IPS-NIHi7 (cell line): ENCODE results near the gene SPG11.
A peak's percentile ranks its signal among the peaks of the same experiment; 100 is the strongest.
"Not testable (repeated sequence)": the region's sequence is repeated elsewhere in the genome, so short reads cannot be mapped to it uniquely, and the experiment has no call there.

Experiments
- DNase-seq: peaks from one replicate; pipeline ENCODE4 v3.0.0; 2012; ENCODE audit warnings: mixed read lengths; ENCODE audit errors: extremely low spot score

SPG11 gene

DNA sequence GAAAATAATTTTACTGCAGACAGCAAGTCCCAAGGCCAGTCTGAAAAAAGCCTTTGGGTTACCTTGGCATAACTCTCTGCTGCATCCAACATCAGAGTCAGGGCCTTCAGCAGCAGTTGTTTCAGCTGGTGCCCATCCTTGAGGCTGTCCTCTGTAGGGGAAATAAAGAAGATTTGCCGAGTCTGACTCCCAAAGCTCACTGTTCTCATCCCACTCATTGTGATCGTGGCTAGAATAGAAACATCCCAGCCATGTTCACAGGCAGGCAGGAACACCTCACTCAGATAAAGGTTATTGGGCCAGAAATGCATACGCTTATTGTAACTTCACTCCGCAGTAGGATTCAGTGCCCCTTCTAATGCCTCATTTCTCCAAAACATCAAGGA, 97.3 kb downstream of the SPG11 start:
- no peak for DNase-seq

DNA sequence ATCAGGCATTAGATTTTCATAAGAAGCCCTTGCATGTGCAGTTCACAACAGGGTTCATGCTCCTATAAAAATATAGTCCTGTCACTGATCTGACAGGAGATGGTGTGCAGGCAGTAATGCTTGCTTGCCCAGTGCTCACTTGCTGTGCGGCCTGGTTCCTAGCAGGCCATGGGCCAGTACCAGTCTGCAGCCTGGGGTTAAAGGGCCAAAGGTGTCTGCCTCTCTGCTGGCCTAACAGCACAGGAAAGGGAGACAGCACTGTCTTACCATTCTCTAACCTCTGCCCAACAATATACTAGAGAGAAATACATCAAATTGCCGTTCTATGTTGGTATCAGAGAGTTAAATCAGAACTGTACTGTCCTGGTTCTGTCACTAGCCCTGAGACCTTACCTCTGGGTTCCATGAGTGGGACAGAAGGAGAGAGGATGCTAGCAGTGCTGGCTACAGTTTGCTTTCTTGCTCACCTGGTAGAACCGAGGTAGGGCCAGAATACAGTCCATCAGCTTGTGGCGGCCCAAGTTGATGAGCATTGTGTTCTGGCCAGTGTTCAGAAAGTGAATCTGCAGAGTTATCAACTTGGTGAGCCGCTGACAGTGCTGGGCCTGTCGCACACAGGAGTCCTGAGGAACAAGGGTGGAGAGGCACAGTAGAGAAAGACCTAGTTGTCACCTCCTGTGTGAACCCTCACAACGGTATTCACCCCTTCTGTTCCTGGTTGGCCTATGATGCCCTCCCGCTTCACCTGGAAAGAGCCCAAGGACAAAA, 97.9 kb downstream of the SPG11 start:
- no peak for DNase-seq

DNA sequence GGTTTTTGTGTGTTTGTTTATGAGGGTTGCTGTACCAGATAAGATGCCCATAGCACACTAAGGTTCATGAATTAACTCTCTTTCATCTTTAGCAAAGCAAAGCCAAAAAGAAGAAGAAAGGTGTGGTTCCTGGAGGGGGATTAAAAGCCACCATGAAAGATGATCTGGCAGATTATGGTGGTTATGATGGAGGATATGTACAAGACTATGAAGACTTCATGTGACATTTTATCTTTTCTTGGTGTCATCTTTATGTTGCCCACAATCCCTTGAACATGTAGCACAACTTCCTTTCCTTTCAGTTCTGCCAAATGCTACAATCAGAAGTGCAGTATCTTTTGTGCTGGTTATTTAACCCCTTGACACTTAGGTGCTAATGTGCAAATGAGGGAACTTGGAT, 102.5 kb downstream of the SPG11 start:
- not testable (repeated sequence) for DNase-seq

DNA sequence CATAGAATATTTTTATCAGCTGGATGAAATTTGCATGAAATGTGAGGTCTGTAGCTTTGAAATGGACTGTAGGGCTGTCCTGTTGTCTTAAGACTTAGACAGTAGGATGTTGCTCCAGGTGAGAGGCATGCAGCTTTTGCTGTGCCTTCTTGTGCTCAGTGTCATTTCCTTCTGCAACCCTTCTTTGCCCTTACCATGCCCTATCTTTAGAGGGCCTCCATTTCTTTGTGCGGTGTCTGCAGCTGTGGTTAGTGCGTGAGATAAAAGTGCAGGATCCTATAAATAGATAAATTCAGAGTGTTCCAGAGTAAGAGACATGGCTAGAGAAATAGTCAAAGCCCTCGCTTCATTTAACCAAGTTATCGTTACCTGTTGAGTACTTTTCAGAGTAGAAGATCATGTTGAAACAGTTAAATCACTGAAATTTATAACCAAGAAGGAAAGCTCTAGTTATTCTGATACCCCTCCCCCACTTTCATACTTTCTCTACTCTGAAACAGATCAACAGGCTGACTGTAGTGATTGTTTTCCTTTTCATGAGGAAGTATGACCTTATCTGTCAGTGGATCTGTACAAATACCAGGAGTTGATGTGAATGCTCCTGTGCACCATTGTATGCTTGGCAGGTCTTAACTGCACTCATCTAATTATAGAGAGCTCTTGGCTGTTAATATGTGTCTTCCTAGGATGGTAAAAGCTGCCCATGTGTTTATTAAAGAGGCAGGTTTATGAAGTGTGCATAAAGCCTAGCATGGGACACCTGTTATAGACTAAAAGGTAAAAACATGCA, 108.3 kb downstream of the SPG11 start:
- DNase-seq, result no peak

DNA sequence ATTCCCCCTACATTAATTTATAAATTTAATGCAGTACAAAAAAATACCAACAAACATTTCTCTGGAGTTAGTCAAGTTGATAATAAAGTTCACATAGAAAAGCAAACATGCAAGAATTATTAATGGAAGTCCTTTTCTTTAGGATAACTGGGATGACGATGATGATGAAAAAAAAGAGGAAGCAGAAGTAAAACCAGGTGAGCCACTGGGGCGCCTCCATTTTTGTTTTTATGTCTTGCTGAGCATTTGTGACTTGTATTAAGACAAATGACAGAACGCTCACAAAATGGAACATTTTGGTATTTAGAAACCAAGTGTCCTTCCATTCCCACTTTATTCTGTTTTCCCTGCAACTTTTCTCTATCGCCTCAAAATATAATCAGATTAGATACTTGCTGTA, 112.7 kb downstream of the SPG11 start:
- DNase-seq, result no peak

DNA sequence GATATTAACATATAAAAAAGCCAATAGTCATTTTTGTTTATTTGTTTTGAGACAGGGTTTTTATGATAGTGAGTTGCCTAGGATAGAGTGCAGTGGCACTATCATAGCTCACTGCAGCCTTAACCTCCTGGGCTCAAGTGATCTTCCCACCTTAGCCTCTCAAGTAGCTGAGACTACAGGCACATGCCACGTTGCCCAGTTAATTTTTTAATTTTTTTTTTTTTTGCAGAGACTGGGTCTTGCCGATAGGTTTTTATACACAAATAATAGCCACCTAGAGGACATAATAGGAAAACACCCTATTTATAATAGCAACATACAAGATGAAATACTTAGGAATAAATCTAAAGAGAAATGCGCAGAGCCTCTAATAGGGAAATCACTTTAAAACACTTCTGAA, 113.2 kb downstream of the SPG11 start:
- DNase-seq, result no peak

DNA sequence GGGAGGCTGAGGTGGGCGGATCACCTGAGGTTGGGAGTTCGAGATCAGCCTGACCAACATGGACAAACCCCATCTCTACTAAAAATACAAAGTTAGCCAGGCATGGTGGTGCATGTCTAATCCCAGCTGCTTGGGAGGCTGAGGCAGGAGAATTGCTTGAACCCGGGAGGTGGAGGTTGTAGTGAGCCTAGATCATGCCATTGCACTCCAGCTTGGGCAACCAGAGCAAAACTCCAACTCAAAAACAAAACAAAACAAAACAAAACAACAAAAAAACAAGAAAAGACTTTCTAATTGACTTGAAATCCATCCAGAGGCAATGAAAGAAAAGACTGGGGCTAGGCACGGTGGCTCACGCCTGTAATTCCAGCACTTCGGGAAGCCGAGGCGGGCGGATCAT, 114.3 kb downstream of the SPG11 start:
- not testable (repeated sequence) for DNase-seq

DNA sequence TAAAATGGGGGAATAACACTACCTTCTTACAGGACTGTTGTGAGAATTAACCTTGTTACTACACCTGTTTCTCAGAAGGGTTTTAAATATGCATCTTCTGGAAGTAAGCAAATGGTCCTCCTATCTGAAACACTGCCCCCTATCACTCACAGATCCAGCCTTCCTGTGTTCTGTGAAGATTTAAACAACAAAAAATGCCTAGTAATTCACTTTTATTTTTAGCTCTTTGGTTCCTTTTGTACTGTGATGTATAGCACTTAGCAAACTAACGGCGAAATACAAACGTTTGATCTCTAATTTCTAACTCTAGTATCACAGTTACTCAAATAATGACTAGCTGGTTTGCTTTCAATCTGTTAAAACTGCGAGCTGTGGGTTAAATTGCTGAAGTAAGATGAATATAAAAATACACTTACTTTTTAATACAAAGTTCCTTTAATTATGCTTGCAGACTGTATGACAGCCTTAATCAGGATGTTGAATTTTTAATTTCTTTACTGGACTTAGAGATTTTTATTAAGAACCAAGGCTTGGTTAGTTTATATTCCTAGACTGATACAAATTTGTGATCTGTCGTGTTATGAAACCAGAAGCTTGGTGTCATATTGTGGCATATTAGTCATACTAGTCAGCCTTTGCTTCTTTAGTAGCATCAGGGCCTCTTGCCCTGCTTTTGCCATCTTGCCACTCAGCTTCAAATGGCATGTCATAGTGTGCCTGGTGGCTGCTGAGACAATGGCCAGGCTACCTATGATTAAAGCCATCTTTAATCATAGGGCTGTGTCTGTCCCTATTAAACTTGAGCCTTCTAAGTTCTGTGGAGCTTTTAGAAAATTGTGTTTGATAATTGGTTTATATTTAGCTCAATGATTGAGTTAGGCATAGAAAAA, 117.3 kb downstream of the SPG11 start:
- peak; percentile 18 for DNase-seq

DNA sequence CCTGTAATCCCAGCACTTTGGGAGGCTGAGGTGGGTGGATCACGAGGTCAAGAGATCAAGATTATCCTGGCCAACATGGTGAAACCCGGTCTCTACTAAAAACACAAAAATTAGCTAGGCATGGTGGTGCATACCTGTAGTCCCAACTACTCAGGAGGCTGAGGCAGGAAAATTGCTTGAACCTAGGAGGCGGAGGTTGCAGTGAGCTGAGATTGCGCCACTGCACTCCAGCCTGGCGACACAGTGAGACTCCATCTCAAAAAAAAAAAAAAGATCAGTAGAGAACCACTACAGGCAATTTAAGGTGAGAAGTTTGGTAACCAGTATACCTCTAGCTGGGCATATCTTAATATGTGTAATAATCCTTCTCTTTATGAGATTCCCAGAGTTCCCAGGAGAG, 118.7 kb downstream of the SPG11 start:
- DNase-seq, result not testable (repeated sequence)

DNA sequence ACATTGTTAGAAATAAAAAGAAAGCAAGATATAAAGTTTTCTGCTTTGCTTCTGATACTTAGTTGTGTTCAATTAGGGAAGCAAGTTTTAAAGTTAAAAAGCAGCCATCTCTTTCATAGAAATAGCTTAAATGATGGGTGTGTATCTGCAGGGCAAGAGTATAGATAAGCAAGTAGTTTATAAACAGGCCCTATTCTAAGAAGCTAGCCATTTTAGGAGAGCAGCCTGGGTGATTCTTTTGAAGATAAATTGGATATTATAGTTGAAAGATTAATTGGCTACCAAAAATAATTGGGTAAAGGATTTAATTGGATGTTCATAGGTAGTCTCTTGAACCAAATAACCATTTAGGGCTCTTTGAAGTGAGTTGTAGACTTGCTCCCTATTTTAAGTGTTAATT, 120.9 kb downstream of the SPG11 start:
- no peak for DNase-seq

DNA sequence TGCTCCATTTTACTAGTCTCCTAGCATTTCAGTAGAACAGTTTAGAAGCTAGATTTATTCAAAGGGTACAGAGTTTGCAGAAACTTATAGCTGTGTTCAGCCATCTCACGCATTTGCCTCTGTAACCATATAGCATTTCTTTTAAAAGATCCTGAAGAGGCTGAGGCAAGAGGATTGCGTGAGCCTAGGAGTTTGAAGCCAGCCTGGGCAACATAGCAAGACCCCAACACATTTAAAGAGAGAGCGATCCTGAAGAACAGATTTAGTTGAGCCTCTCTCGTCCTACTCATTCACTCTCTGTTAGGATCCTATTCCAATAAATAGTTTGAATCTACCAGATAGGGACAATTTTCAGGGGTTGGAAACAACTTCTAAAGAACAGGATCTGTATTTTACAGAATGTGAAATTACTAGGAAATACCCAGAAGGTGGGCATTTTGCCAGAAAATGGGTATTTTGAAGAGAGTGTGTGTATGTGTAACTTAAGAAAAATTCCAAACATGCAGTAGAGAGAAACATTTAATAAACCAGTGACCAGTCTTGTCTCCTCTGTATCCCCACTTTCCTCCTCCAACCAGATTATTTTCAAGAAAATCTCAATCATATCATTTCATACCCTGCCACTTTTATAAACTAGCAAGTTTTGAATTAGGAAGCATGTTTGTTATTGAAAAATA, 122.0 kb downstream of the SPG11 start:
- DNase-seq, result no peak

DNA sequence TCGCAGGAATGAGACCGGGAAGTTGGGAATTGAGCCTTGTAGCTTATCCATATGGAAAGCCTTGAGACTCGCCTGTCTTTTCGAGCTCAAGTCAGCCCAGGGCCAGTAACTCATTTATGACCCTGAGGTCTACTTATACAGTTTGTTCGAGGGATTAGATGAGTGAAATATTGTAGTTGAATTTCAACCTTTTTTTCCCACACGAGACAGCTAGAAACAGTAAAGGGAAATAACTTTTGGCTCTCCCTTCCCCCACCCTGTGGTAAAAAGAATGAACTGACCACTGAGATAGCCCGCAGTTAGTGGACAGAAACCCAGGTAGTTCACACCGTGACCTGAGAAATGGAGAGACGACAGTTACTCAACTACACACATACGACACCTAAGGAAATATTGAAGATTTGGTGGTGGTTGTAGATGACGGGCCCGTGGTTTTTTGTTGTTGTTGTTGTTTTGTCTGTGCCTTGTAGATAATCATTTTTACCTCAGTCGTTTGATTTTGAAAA, 125.7 kb downstream of the SPG11 start:
- peak; percentile 16 for DNase-seq

DNA sequence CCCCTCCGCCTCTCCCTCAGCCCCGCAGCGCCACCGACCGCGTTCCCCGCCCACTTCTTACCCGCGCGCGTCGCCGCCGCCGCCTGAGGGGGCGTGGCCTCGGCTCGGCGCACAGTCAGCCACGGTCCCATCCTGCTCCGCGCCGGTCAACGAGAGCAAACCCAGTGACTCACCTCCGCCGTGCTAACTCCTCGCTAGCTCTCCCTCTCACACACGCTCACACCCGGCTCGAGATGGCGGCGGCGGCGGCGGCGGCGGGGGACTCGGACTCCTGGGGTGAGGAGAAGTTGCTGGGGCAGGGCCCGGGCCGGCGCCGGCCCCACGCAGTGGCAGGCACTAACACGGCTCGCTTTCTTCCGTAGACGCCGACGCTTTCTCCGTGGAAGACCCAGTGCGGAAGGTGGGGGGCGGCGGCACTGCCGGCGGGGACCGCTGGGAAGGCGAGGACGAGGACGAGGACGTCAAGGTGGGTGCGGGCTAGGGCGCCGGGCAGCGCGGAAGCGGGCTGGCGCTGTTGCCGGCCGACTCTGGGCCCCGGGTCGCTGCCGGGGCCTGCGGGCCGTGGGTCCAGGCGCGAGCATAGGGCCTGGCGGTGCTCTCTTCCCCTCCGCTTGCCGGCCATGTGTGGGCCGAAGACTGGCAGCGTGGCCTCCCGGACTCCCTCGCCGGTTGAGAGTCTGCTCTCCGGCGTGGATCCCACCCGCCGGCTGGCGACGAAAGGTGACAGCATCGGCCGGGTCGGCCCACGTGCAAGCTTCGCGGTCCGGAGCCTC, 126.3 kb downstream of the SPG11 start, which contains the start of gene EIF3J:
Gene EIF3J, plus strand, starts transcription at position 186 of the 773 bp plus-strand sequence. Its CDS starts 48 bp downstream, at position 234.
- peak; percentile 96 for DNase-seq

DNA sequence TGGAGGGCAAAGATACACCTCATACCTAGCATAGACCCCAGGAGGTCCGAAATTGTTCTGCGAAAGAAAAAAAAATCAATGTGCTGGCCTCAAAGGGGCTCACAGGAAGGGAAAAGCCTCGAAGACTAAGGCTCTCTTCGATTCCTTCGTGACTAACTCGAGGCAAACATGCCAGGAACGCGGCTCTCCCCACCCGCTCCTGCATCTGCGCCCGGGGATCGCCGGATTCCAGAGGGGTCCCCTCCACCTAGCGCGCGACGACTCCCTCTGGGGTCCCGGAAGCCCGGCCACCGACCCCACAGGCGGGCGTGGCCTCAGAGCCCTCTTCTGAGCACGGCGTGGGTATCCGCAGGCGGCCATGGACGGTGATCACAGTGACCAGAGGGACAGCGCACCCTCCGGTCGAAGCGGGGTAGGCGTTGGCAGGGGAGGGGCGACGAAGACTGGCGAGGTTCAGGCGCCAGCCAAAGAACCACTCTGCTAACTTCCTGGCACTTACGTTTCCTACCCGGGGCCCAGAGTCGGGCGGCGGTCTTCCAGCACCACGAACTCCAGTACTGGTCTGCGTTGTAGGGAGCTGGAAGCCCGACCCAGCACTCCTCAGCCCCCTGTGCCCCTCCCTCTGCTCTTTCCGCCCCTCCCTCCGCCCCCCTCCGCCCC, 127.0 kb downstream of the SPG11 start:
- no peak for DNase-seq

DNA sequence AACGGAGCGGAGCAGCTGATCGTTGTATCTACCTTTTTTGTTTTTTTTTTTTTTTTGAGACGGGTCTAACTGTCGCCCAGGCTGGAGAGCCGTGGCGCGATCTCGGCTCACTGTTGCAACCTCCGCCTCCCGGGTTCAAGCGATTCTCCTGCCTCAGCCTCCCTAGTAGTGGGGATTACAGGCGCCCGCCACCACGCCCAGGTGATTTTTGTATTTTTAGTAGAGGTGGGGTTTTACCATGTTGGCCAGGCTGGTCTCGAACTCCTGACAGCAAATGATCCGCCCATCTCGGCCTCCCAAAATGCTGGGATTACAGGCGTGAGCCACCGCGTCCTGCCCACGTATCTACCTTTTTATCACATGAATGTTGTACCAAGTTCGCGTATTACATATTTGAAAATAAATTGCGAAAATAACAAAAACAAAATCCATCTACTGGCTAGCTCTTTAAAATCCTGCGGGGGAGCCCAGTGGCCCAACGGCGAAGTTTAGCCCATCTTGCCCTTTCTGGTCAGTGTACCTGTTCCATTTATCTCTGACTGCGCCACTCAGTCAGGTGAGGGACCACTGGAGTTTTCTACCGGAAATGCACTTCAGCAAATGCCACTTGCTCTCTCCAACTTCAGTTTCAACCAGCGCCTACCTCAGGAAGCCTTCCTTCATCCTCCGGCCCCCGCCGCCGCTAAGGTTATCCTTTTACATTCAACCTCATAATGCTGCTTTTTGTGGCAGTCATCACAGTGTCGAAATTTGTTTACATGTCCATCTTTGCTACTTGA, 127.8 kb downstream of the SPG11 start:
- DNase-seq, result peak; percentile 16

DNA sequence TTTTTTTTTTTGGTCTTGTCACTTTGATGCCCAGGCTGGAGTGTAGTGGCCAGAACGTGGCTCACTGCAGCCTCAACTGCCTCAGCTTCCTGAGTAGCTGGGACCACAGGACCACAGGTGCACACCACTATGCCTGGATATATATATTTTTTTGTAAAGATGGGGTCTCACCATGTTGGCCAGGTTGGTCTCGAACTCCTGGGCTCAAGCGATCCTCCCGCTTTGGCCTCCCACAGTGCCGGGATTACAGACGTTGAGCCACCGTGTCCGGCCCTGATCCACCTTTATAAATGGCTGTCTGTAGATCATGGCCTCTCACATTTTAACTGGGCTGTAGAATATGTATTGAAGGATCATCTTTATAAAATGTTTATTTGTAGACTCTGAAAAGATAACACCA, 128.4 kb downstream of the SPG11 start:
- DNase-seq, result no peak

DNA sequence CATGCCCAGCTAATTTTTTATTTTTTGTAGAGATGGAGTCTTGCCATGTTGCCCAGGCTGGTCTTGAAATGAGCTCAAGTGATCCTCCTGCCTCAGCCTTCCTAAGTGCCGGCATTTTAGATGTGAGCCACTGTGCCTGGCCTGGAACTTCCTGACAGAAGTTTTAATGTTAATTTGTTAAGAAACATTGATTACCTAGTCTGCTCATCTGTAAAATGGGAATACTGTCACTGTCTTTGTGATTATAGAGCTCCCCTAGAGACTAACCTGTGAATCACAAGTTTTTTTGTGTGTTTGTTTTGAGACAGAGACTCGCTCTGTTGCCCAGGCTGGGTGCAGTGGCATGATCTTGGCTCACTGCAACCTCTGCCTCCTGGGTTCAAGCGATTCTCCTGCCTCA, 130.8 kb downstream of the SPG11 start:
- DNase-seq, result no peak

DNA sequence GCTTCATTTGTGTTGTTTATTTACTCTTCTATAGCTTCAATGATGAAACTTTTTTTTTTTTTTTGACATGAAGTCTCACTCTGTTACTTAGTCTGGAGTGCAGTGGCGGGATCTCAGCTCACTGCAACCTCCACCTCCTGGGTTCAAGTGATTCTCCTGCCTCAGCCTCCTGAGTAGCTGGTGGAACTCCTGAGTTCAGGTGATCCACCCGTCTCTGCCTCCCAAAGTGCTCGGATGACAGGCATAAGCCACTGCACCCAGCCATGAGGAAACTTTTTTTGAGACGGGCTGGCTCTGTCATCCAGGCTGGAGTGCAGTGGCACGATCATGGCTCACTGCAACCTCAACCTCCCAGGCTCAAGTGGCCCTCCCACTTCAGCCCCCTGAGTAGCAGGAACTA, 131.2 kb downstream of the SPG11 start:
- DNase-seq, result not testable (repeated sequence)

DNA sequence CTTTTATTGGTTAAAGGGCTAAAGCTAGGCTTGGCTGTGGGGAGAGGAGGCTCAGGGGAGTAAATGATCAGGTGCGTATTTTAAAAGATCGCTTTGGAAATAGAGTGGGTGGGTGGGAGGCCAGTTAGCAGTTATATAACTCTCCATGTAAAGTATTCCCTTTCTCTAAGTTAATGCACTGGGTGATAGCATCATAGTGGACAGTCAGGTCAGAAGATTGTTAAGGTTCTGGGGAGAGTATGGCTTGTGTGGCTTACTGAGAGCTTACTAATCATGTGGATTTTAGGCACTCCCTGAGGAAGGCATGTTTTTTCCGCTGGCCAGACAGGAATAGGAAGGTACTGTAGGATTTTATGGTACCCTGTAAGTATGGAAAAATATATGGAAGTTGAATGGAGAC, 132.8 kb downstream of the SPG11 start:
- no peak for DNase-seq
